Body of pancreas (tissue), 4 donors: ENCODE data around the gene TRH.

Source experiments
- POLR2A ChIP-seq, 3 donors: fragments of 450-650 bp; IDR thresholded peaks; one replicate each; pipeline ENCODE4 v1.6.1; 2016; ENCODE audit warnings: antibody characterized with exemption in 3 of 3, mild to moderate bottlenecking in 2 of 3
- TF ChIP-seq, protein P1 (sequence below), 7 experiments: fragments of 450-650 bp in 4 of 7; fragments of 200-600 bp in 3 of 7; sonication (generic) in 3 of 7; IDR thresholded peaks; one replicate each; pipeline ENCODE4 v1.5.1; 2016 to 2019; ENCODE audit warnings: antibody characterized with exemption in 7 of 7

DNA sequence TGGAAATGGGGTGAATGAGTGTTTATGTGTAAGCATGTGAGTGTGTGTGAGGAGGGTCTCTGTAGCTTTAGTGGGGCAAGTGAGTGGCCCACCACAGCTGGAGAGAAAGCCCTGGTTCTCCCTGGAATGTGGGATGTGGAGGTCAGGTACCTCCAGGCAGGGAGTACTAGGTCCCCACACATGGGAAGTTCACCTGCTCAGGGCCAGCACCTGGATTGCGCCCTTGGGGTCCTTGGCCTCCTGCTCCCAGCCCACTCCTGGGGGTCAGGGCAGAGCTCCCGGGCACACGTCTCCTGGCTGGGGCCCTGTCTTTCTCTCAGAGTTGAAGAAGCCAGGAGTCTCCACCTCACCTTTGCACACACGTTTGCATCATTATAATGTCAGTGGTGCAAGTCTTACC, 41.0 kb upstream of the TRH start:
- TF ChIP-seq, protein P1, sequence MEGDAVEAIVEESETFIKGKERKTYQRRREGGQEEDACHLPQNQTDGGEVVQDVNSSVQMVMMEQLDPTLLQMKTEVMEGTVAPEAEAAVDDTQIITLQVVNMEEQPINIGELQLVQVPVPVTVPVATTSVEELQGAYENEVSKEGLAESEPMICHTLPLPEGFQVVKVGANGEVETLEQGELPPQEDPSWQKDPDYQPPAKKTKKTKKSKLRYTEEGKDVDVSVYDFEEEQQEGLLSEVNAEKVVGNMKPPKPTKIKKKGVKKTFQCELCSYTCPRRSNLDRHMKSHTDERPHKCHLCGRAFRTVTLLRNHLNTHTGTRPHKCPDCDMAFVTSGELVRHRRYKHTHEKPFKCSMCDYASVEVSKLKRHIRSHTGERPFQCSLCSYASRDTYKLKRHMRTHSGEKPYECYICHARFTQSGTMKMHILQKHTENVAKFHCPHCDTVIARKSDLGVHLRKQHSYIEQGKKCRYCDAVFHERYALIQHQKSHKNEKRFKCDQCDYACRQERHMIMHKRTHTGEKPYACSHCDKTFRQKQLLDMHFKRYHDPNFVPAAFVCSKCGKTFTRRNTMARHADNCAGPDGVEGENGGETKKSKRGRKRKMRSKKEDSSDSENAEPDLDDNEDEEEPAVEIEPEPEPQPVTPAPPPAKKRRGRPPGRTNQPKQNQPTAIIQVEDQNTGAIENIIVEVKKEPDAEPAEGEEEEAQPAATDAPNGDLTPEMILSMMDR (IDR thresholded peaks at IDR 0.05), result no peak
- no peak for TF ChIP-seq POLR2A (IDR thresholded peaks at IDR 0.05)
